Activated T-helper 1 cell treated with anti-CD3 and anti-CD28 coated beads, Interleukin-2, amount 50 U/mL, for 16 hours (primary cell): ENCODE data around the gene ADIPOR2.
"Not testable (repeated sequence)": the region's sequence is repeated elsewhere in the genome, so short reads cannot be mapped to it uniquely, and the experiment has no call there.

Source experiments
- DNase-seq, 2 donors: peaks; one replicate each; pipeline ENCODE4 v3.0.0-alpha.2; 2020; ENCODE audit warnings: low read depth in 1 of 2, low spot score in 1 of 2

ADIPOR2 gene

GRCh38 chr12:1703771-1704722, 13.2 kb downstream of the ADIPOR2 start:
- DNase-seq, result no peak

- DNase-seq, result no peak
Measured at GRCh38 chr12:1705774-1706631, 15.1 kb downstream of the ADIPOR2 start.

- DNase-seq, result no peak
Measured at GRCh38 chr12:1706632-1706980, 15.7 kb downstream of the ADIPOR2 start.

GRCh38 chr12:1707051-1707450, 16.2 kb downstream of the ADIPOR2 start:
- no peak for DNase-seq

GRCh38 chr12:1709968-1710367, 19.1 kb downstream of the ADIPOR2 start:
- DNase-seq, result not testable (repeated sequence)

GRCh38 chr12:1710870-1711269, 20.0 kb downstream of the ADIPOR2 start:
- DNase-seq, result not testable (repeated sequence)

- DNase-seq, result not testable (repeated sequence)
Measured at GRCh38 chr12:1711536-1712211, 20.8 kb downstream of the ADIPOR2 start.

GRCh38 chr12:1712305-1712704, 21.4 kb downstream of the ADIPOR2 start:
- DNase-seq, result not testable (repeated sequence)

GRCh38 chr12:1712852-1713251, 22.0 kb downstream of the ADIPOR2 start:
- DNase-seq, result not testable (repeated sequence)

GRCh38 chr12:1713783-1714348, 23.0 kb downstream of the ADIPOR2 start:
- DNase-seq, result not testable (repeated sequence)

- DNase-seq, result not testable (repeated sequence)
Measured at GRCh38 chr12:1715459-1715858, 24.6 kb downstream of the ADIPOR2 start.

- DNase-seq, result no peak
Measured at GRCh38 chr12:1716215-1716862, 25.5 kb downstream of the ADIPOR2 start.

- DNase-seq, result no peak
Measured at GRCh38 chr12:1716911-1717310, 26.0 kb downstream of the ADIPOR2 start.

- no peak for DNase-seq
Measured at GRCh38 chr12:1719139-1719538, 28.3 kb downstream of the ADIPOR2 start.

GRCh38 chr12:1720494-1720893, 29.6 kb downstream of the ADIPOR2 start:
- DNase-seq, result no peak

GRCh38 chr12:1723721-1724120, 32.9 kb downstream of the ADIPOR2 start:
- no peak for DNase-seq

GRCh38 chr12:1724250-1724649, 33.4 kb downstream of the ADIPOR2 start:
- DNase-seq, result no peak

- no peak for DNase-seq
Measured at GRCh38 chr12:1726753-1727152, 35.9 kb downstream of the ADIPOR2 start.

GRCh38 chr12:1728824-1729223, 38.0 kb downstream of the ADIPOR2 start:
- no peak for DNase-seq

GRCh38 chr12:1731019-1731687, 40.3 kb downstream of the ADIPOR2 start:
- DNase-seq, result no peak
